H1 (cell line): ENCODE measurements around the gene PPP4R4. TPM values are rescaled to one million over a fixed set of nuclear protein-coding genes. Genes with fewer than 3 reads are reported as not detected.

Experiments
- CTCF ChIA-PET: fragments of 300-600 bp; sonication (Branson Sonifier 250); formaldehyde crosslinking; loops from one replicate; lab custom pipeline; 2021; ENCODE audit not compliant: partially characterized antibody; lab: Charles Lee
- POLR2A ChIA-PET: fragments of 300-600 bp; sonication (Branson Sonifier 250); formaldehyde crosslinking; loops from one replicate; lab custom pipeline; 2021; ENCODE audit warnings: inconsistent platforms; ENCODE audit not compliant: partially characterized antibody; lab: Charles Lee
- DNase-seq, 2 experiments: peaks; one replicate each; pipeline versions ENCODE4 v3.0.0 to v3.0.0-alpha.2; 2010 to 2022; ENCODE audit warnings: low spot score in 2 of 2, low read depth in 1 of 2, mixed read lengths in 1 of 2
- FAIRE-seq: peaks from 2 replicates; lab custom pipeline; 2011; peaks lifted over from hg19 to GRCh38; lab: Jason Lieb, UNC
- H2AFZ ChIP-seq: 2 replicates; pipeline ENCODE4 v1.8.1; 2012; ENCODE audit warnings: low read length, inconsistent platforms
- H2AK5ac ChIP-seq: 2 replicates; pipeline ENCODE4 v1.6.1; 2013; ENCODE audit warnings: low read depth, low read length
- H2BK120ac ChIP-seq: replicated peaks from 2 replicates; pipeline ENCODE3; 2013; ENCODE audit warnings: low read depth, low read length, inconsistent platforms
- H2BK12ac ChIP-seq: 2 replicates; pipeline ENCODE4 v1.6.1; 2013; ENCODE audit warnings: low read depth, low read length
- H2BK15ac ChIP-seq: 2 replicates; pipeline ENCODE4 v1.6.1; 2013; ENCODE audit warnings: low read length
- H2BK20ac ChIP-seq: 2 replicates; pipeline ENCODE4 v1.6.1; 2013; ENCODE audit warnings: low read length
- H2BK5ac ChIP-seq: 2 replicates; pipeline ENCODE4 v1.6.1; 2013; ENCODE audit warnings: low read depth, low read length
- H3K14ac ChIP-seq: 2 replicates; pipeline ENCODE4 v1.6.1; 2013; ENCODE audit warnings: inconsistent platforms; ENCODE audit not compliant: insufficient read length
- H3K18ac ChIP-seq: 2 replicates; pipeline ENCODE4 v1.6.1; 2013; ENCODE audit warnings: low read length; ENCODE audit errors: extremely low read depth
- H3K23ac ChIP-seq: 2 replicates; pipeline ENCODE4 v1.6.1; 2013; ENCODE audit warnings: inconsistent platforms; ENCODE audit not compliant: insufficient read length
- H3K23me2 ChIP-seq: 2 replicates; pipeline ENCODE4 v1.6.1; 2013; ENCODE audit warnings: low read depth, low read length
- H3K27ac ChIP-seq: 2 replicates; pipeline ENCODE4 v1.6.1; 2011; ENCODE audit warnings: low read depth, low read length, inconsistent platforms
- H3K27me3 ChIP-seq, 4 experiments: replicated peaks in 1 of 4; 1 replicate in 1 of 4; 2 replicates in 3 of 4; pipeline versions ENCODE4 v1.6.1 to v1.8.1; 2011 to 2013; ENCODE audit warnings: low read length in 3 of 4, mild to moderate bottlenecking in 3 of 4, inconsistent platforms in 2 of 4, mixed read lengths in 2 of 4, moderate library complexity in 1 of 4; ENCODE audit not compliant: control insufficient read depth in 3 of 4, insufficient read depth in 3 of 4; ENCODE audit errors: extremely low read depth in 1 of 4
- H3K36me3 ChIP-seq, 4 experiments: 2 replicates each; pipeline versions ENCODE4 v1.6.1 to v1.8.1; 2011 to 2013; ENCODE audit warnings: mild to moderate bottlenecking in 4 of 4, low read length in 3 of 4, moderate library complexity in 2 of 4, control low read depth in 1 of 4, inconsistent platforms in 1 of 4; ENCODE audit not compliant: insufficient read depth in 4 of 4, control insufficient read depth in 2 of 4
- H3K4ac ChIP-seq: replicated peaks from 2 replicates; pipeline ENCODE3; 2013; ENCODE audit warnings: low read length, low read depth, mixed read lengths, inconsistent platforms; ENCODE audit not compliant: insufficient read length
- H3K4me1 ChIP-seq, 4 experiments: replicated peaks in 1 of 4; 1 replicate in 1 of 4; 2 replicates in 3 of 4; pipeline versions ENCODE4 v1.6.1 to v1.8.1; 2011 to 2013; ENCODE audit warnings: low read length in 3 of 4, inconsistent platforms in 2 of 4, mixed read lengths in 1 of 4; ENCODE audit not compliant: insufficient read depth in 4 of 4, control insufficient read depth in 3 of 4
- H3K4me2 ChIP-seq, 2 experiments: 2 replicates each; pipeline versions ENCODE4 v1.6.1 to v1.8.1; 2011 to 2013; ENCODE audit warnings: low read depth in 2 of 2, low read length in 2 of 2, control low read depth in 1 of 2, inconsistent platforms in 1 of 2, mild to moderate bottlenecking in 1 of 2; ENCODE audit not compliant: insufficient read depth in 1 of 2
- H3K4me3 ChIP-seq, 4 experiments: fragments of 200-600, 300-600 bp in 1 of 4; sonication (generic), shearing (Covaris generic), sonication (Bioruptor Twin) in 1 of 4; 2 replicates each; pipeline versions ENCODE4 v1.5.1 to v1.8.1; 2011 to 2016; ENCODE audit warnings: low read length in 4 of 4, low read depth in 3 of 4, control low read depth in 2 of 4, inconsistent platforms in 2 of 4, mild to moderate bottlenecking in 2 of 4, mixed read lengths in 1 of 4, moderate library complexity in 1 of 4; ENCODE audit not compliant: insufficient read depth in 2 of 4; ENCODE audit errors: extremely low read depth in 1 of 4
- H3K56ac ChIP-seq: replicated peaks from 2 replicates; pipeline ENCODE3; 2013; ENCODE audit warnings: low read depth, mild to moderate bottlenecking, mixed read lengths, low read length, inconsistent platforms; ENCODE audit not compliant: insufficient read length
- H3K79me1 ChIP-seq: 2 replicates; pipeline ENCODE4 v1.6.1; 2013; ENCODE audit warnings: low read depth, low read length, control low read depth
- H3K79me2 ChIP-seq, 2 experiments: 2 replicates each; pipeline versions ENCODE4 v1.6.1 to v1.8.1; 2012 to 2013; ENCODE audit warnings: low read length in 2 of 2, mild to moderate bottlenecking in 2 of 2, inconsistent platforms in 1 of 2; ENCODE audit not compliant: insufficient read depth in 2 of 2, control insufficient read depth in 1 of 2
- H3K9ac ChIP-seq, 4 experiments: replicated peaks in 1 of 4; 1 replicate in 1 of 4; 2 replicates in 3 of 4; pipeline versions ENCODE4 v1.6.1 to v1.8.1; 2011 to 2013; ENCODE audit warnings: low read depth in 3 of 4, low read length in 3 of 4, control low read depth in 2 of 4, mild to moderate bottlenecking in 2 of 4, moderate library complexity in 2 of 4, inconsistent platforms in 1 of 4; ENCODE audit errors: extremely low read depth in 1 of 4
- H3K9me3 ChIP-seq, 2 experiments: 2 replicates each; pipeline versions ENCODE4 v1.6.1 to v1.8.1; 2012 to 2013; ENCODE audit warnings: mild to moderate bottlenecking in 2 of 2, moderate library complexity in 2 of 2, control low read depth in 1 of 2, inconsistent platforms in 1 of 2, low read depth in 1 of 2, low read length in 1 of 2, mixed read lengths in 1 of 2; ENCODE audit not compliant: insufficient read depth in 2 of 2
- H4K20me1 ChIP-seq, 2 experiments: replicated peaks in 1 of 2; 2 replicates each; pipeline versions ENCODE3 to v1.8.1; 2011 to 2013; ENCODE audit warnings: inconsistent platforms in 2 of 2, low read length in 2 of 2, mild to moderate bottlenecking in 1 of 2; ENCODE audit not compliant: insufficient read depth in 2 of 2, control insufficient read depth in 1 of 2
- H4K5ac ChIP-seq: 2 replicates; pipeline ENCODE4 v1.6.1; 2013; ENCODE audit warnings: low read length, low read depth, mixed read lengths, inconsistent platforms; ENCODE audit not compliant: insufficient read length
- H4K8ac ChIP-seq: 2 replicates; pipeline ENCODE4 v1.8.0; 2013; ENCODE audit warnings: mild to moderate bottlenecking, moderate library complexity, low read length, inconsistent platforms; ENCODE audit not compliant: insufficient read depth; ENCODE audit errors: extremely low read depth
- H4K91ac ChIP-seq: replicated peaks from 2 replicates; pipeline ENCODE3; 2013; ENCODE audit warnings: low read length, mixed read lengths, inconsistent platforms; ENCODE audit not compliant: insufficient read length
- ATF3 ChIP-seq: IDR thresholded peaks from 2 replicates; pipeline ENCODE4 v1.6.1; 2011; ENCODE audit warnings: low read depth, mild to moderate bottlenecking, low read length; ENCODE audit not compliant: insufficient read depth
- BACH1 ChIP-seq: IDR thresholded peaks from 2 replicates; pipeline ENCODE4 v1.6.1; 2012; ENCODE audit warnings: low read length, improper control_type of control experiment
- CBX5 ChIP-seq: fragments of 300-800, 300-1000 bp; sonication (generic); IDR thresholded peaks from 2 replicates; pipeline ENCODE4 v1.7.1; 2016; ENCODE audit warnings: antibody characterized with exemption, low read length, low read depth
- E2F6 ChIP-seq: IDR thresholded peaks from 2 replicates; pipeline ENCODE4 v1.6.1; 2012; ENCODE audit warnings: inconsistent platforms
- HDAC2 ChIP-seq, 2 experiments: fragments of 300-600 bp in 1 of 2; sonication (generic) in 1 of 2; IDR thresholded peaks; 2 replicates each; pipeline ENCODE4 v1.6.1; 2011 to 2012; ENCODE audit warnings: low read depth in 2 of 2, low read length in 2 of 2, mild to moderate bottlenecking in 2 of 2, moderate library complexity in 2 of 2, borderline replicate concordance in 1 of 2, inconsistent platforms in 1 of 2
- KDM1A ChIP-seq: fragments of 200-600, 300-600 bp; sonication (generic); IDR thresholded peaks from 2 replicates; pipeline ENCODE4 v1.7.1; 2016; ENCODE audit warnings: mild to moderate bottlenecking, low read length, borderline replicate concordance
- KDM4A ChIP-seq: IDR thresholded peaks from one replicate; pipeline ENCODE4 v1.7.1; 2012; ENCODE audit warnings: low read depth, mild to moderate bottlenecking, moderate library complexity, low read length, inconsistent platforms; ENCODE audit not compliant: severe bottlenecking
- MAFK ChIP-seq: IDR thresholded peaks from 2 replicates; pipeline ENCODE4 v1.6.1; 2012; ENCODE audit warnings: low read depth, mild to moderate bottlenecking, improper control_type of control experiment, low read length
- POLR2AphosphoS5 ChIP-seq: IDR thresholded peaks from 2 replicates; pipeline ENCODE4 v1.6.1; 2011; ENCODE audit warnings: low read depth, low read length
- RFX5 ChIP-seq: IDR thresholded peaks from 2 replicates; pipeline ENCODE4 v1.6.1; 2011; ENCODE audit warnings: low read depth, low read length, improper control_type of control experiment, borderline replicate concordance
- RNF2 ChIP-seq: fragments of 200-900, 300-1000 bp; sonication (generic); IDR thresholded peaks from 2 replicates; pipeline ENCODE4 v1.7.1; 2016; ENCODE audit warnings: borderline replicate concordance, low read depth, mild to moderate bottlenecking, antibody characterized with exemption, low read length; ENCODE audit not compliant: poor library complexity, severe bottlenecking; ENCODE audit errors: missing control alignments
- SIX5 ChIP-seq: IDR thresholded peaks from 2 replicates; pipeline ENCODE4 v1.6.1; 2011; ENCODE audit warnings: mild to moderate bottlenecking, low read depth, low read length
- SP4 ChIP-seq: IDR thresholded peaks from 2 replicates; pipeline ENCODE4 v1.6.1; 2012; ENCODE audit warnings: low read length, inconsistent platforms
- WGBS, 2 experiments: shearing (Covaris generic) in 1 of 2; methylation state at CpG; one replicate each; pipeline versions ENCODE4 v1.1.6 to v1.1.7; 2013 to 2015; ENCODE audit warnings: low lambda C conversion rate in 2 of 2, mixed read lengths in 2 of 2, inconsistent platforms in 1 of 2, low coverage in 1 of 2, missing lambda C conversion rate in 1 of 2; ENCODE audit not compliant: insufficient replicate concordance in 2 of 2, insufficient coverage in 1 of 2, insufficient read length in 1 of 2; ENCODE audit errors: extremely low coverage in 1 of 2, missing lambda C conversion rate in 1 of 2; 5-methylcytosine and 5-hydroxymethylcytosine counted together
- polyA plus RNA-seq, 7 experiments: library from polyadenylated mRNA; depleted of rRNA in 3 of 7; stranded (reverse) in 5 of 7; unstranded in 2 of 7; fragments of >200 nt in 5 of 7; fragments of 200-250 nt in 2 of 7; gene quantifications; 1 replicate in 5 of 7; 2 replicates in 1 of 7; 4 replicates in 1 of 7; pipeline versions ENCODE4 v1.2.1 to v1.2.3, GENCODE V29; 2011 to 2013; ENCODE audit warnings: missing spikeins in 2 of 7, mixed read lengths in 2 of 7
- total RNA-seq: library from RNA; stranded (reverse); fragmentation: NEBNext Ultra II Directional; extraction: Animal tissue kit (Norgen Biotek cat#: 25700); gene quantifications from 2 replicates; pipeline ENCODE4 v1.2.1, GENCODE V29; 2021

Gene PPP4R4
- total and polyA plus RNA-seq, 2 of the 8 experiments (the other 6 are each of a cell fraction or from before 2014, with no cell fraction given) = 3.3 to 9.6 TPM

- CTCF ChIA-PET = interaction anchor here (1.0 to 1.6 kb wide), 2 partner anchors 10 to 11 kb away, joined by 3 to 4 read pairs; no protein-coding TSS in a partner anchor
- H2BK120ac ChIP-seq = no peak overlapping the region
- 83% methylated on average over 4 of the region's 4 CpGs; no CpG with 5 or more reads in 1 of the 2 experiments for WGBS, 2 experiments
- no peak for TF ChIP-seq CBX5
- TF ChIP-seq SIX5 = no peak
- TF ChIP-seq POLR2AphosphoS5 = no peak
- TF ChIP-seq BACH1 = no peak
- no peak for TF ChIP-seq RFX5
- no peak for TF ChIP-seq KDM1A
- no peak for TF ChIP-seq ATF3
- TF ChIP-seq RNF2 = no peak
- TF ChIP-seq E2F6 = no peak
- no peak for TF ChIP-seq KDM4A
- no peak for TF ChIP-seq SP4
- no peak for TF ChIP-seq HDAC2 (IDR thresholded peaks at IDR 0.05; ENCODE audit: borderline replicate concordance in 1 of 2, low read depth in 2 of 2, low read length in 2 of 2)
- no peak for TF ChIP-seq MAFK
These were observed 143.1 kb downstream of the PPP4R4 start for GRCh38 chr14:94317259-94317658.

More at GRCh38 chr14:94317259-94317658, 143.1 kb downstream of the PPP4R4 start:
- H2BK12ac ChIP-seq = no peak overlapping the region
- no peak overlapping the region for H3K56ac ChIP-seq
- no peak overlapping the region for H2BK20ac ChIP-seq
- POLR2A ChIA-PET = no interaction called here
- no peak overlapping the region for H4K5ac ChIP-seq
- H3K4me3 ChIP-seq = no peak overlapping the region
- H3K9ac ChIP-seq = no peak overlapping the region
- no peak overlapping the region for H3K14ac ChIP-seq
- no peak for DNase-seq
- H2BK5ac ChIP-seq = no peak overlapping the region
- H3K4me2 ChIP-seq = no peak overlapping the region
- FAIRE-seq = no peak
- no peaks in the 10 kb centered on the region for H3K79me2 ChIP-seq
- H3K36me3 ChIP-seq = no peaks in the 10 kb centered on the region
- H4K20me1 ChIP-seq = no peaks in the 10 kb centered on the region
- H3K79me1 ChIP-seq = no peaks in the 10 kb centered on the region
- no peaks in the 10 kb centered on the region for H3K23me2 ChIP-seq
- H4K8ac ChIP-seq = no peak overlapping the region
- no peak overlapping the region for H4K91ac ChIP-seq
- H3K27me3 ChIP-seq = no peaks in the 10 kb centered on the region
- H2AK5ac ChIP-seq = no peak overlapping the region
- H3K4ac ChIP-seq = no peak overlapping the region
- no peak overlapping the region for H3K18ac ChIP-seq
- H3K23ac ChIP-seq = no peak overlapping the region
- H2AFZ ChIP-seq = 0 out of 2 replicates have a peak overlapping the region, but pooled peaks have one; percentile 52
- no peak overlapping the region for H3K27ac ChIP-seq
- H2BK15ac ChIP-seq = no peak overlapping the region
- H3K9me3 ChIP-seq = no peaks in the 10 kb centered on the region
- H3K4me1 ChIP-seq = no peaks in the 10 kb centered on the region
